Measurements from ENCODE around the gene AGER.
"Not testable (repeated sequence)": the region's sequence is repeated elsewhere in the genome, so short reads cannot be mapped to it uniquely, and the experiment has no call there.

Gene AGER

DNA sequence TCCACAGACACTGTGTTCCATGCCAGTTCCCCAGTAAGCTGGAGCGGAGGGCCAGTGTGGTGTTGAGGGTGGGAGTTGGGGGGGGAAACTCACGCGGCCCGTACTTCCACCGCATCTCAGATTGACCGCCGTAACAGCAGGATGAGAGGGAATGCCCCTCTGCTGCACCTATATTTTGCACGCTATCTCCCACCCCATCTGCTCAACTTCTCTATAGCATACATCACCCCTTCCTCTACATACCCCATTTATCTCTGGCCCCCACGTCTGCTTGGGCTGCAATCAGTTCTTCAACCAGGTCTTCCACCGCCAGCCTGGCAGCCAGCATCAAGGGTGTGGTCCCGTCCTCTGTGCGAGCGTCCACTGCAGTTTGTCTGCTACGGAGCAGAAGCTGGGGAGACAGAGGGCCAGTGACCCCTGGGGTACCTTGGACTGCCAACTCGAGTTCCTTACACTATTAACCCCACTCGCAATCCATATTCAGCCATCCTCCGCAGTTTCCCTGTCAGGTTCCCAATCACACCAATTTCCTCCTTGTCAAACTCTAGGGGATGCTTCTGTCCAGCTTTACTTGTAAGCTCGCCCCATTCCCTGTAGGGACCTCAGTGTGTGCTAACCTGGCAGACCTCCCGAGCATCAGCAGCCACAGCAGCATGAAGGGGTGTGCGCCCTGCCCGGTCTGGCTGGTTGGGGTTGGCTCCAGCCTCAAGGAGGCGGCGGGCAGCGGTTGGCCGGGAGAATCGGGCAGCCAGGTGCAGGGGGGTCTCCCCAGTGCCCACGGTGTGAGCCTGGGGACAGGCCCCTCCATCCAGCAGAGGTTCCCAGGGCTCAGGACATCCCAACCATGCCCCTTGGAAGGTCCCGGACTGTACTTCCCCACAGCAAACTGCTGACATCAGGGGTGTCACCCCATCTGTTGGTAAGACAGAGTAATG is 12.9 kb upstream of the AGER start:
- peak overlapping the region; percentile 100 for H3K27ac ChIP-seq
- peaks cover 3% of the 10 kb centered on the region; the same call in 1 of the 2 replicates for H3K36me3 ChIP-seq
- peak; percentile 74 for DNase-seq
- no peaks in the 10 kb centered on the region for H3K9me3 ChIP-seq (ENCODE audit: severe bottlenecking)
- H3K4me3 ChIP-seq (ENCODE audit: low read depth, low read length): peak overlapping the region; percentile 96
- TF ChIP-seq, protein P1, sequence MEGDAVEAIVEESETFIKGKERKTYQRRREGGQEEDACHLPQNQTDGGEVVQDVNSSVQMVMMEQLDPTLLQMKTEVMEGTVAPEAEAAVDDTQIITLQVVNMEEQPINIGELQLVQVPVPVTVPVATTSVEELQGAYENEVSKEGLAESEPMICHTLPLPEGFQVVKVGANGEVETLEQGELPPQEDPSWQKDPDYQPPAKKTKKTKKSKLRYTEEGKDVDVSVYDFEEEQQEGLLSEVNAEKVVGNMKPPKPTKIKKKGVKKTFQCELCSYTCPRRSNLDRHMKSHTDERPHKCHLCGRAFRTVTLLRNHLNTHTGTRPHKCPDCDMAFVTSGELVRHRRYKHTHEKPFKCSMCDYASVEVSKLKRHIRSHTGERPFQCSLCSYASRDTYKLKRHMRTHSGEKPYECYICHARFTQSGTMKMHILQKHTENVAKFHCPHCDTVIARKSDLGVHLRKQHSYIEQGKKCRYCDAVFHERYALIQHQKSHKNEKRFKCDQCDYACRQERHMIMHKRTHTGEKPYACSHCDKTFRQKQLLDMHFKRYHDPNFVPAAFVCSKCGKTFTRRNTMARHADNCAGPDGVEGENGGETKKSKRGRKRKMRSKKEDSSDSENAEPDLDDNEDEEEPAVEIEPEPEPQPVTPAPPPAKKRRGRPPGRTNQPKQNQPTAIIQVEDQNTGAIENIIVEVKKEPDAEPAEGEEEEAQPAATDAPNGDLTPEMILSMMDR (IDR thresholded peaks at IDR 0.05; ENCODE audit: low read depth, low read length): no peak
- H3K27me3 ChIP-seq (ENCODE audit: insufficient read depth, low read depth, severe bottlenecking): no peaks in the 10 kb centered on the region

DNA sequence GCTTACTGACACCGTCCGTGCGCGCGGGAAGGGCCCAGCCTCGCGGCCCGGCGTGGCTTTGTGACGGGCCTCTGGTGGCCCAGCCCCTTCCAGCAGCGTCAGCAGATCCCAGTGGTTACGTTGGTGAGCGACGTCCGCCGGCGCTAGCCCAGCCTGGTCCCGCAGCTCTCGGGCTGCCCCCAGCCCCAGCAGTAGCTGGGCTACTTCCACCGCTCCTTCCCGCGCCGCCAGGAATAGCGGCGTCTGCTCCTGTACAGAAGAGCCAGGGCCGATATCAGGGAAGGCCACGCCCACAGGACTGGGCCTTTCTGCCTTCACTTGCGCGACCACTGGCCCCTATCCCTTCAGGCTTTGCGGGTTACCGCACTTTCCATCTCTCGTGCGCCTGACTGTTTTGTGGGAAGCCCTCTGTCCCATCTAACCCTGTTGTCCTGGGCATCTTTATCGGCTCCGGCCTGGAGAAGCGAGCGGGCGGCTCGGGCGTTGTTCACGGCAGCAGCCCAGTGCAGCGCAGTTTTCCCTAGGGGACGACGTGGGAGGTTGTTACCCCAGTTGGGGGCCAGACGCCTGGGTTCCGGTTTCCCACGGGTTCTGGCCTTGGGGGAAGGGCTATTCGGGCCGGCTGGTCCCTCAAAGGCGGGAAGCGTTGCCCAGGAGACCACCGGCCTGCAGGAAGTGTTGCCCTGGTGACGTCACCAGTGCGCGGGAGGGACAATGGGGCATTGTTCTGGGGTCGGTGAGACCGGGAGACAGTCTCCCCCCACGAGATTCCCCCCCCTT is 12.0 kb upstream of the AGER start:
- DNase-seq: peak; percentile 97
- TF ChIP-seq, protein P1 (IDR thresholded peaks at IDR 0.05; ENCODE audit: low read depth, low read length): no peak
- Histone ChIP-seq H3K4me3 (ENCODE audit: low read depth, low read length) (peak overlapping the region; percentile 96), H3K9me3 (ENCODE audit: severe bottlenecking) (no peaks in the 10 kb centered on the region), H3K27me3 (ENCODE audit: insufficient read depth, low read depth, severe bottlenecking) (no peaks in the 10 kb centered on the region), H3K27ac (peak overlapping the region; percentile 100), H3K36me3 (peaks cover 3% of the 10 kb centered on the region; the same call in 1 of the 2 replicates)

DNA sequence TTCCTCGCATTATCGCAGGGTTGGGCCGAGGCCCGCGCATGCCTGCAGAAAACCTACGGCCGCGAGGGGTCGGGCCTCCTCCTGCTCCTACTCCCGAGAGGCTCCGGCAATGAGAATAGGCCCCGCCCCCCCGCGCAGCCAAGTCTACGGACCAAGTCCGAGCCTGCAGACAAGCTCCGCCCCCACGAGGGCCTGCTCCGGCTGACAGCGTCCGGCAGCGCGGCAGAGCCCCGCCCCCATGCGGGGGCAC is 11.5 kb upstream of the AGER start:
- H3K4me3 ChIP-seq (ENCODE audit: low read depth, low read length): peak overlapping the region; percentile 96
- H3K9me3 ChIP-seq (ENCODE audit: severe bottlenecking): no peaks in the 10 kb centered on the region
- peak; percentile 100 for DNase-seq
- peak overlapping the region; percentile 100 for H3K27ac ChIP-seq
- H3K27me3 ChIP-seq (ENCODE audit: insufficient read depth, low read depth, severe bottlenecking): no peaks in the 10 kb centered on the region
- H3K36me3 ChIP-seq: peaks cover 3% of the 10 kb centered on the region; the same call in 1 of the 2 replicates
- TF ChIP-seq, protein P1 (IDR thresholded peaks at IDR 0.05; ENCODE audit: low read depth, low read length): peak; percentile 52; the same call in 1 of the 2 replicates

DNA sequence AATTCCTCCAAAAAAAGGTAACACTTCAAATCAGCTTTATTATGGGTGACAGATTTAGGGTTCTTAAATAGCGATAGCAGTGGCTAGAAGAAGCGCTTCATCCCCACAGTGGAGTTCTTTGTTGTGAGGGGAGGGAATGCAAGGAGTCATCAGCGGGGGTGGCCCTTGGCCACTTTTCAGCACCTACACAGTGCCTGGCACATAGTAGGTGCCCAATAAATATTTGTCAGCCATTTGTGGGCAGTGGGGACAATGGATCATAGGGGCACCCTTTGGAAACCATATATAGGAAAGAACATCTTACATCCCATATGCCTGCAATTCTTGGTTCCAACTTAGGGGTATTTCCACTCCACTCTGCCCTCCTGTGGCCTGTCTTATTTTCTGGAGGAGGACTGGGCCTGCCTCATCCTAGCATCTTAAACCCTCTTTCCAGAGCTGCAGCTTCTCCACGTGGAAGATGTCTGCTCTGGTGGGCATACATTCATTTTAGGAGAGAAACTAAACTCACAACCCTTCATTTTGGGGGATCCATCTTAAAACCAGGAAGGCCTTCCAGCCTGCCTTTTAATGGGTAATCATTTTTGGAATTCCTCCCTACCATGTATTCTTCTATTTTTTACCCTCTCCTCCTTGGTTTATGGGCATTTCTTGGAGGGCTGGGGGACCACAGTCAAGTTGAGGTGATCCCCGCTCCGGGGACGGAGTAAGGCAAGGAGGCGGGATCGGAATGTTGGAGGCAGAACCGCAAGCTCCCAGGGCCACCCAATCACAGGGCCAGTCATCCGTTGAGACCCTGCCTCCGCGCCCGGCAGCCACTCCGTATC is 11.0 kb upstream of the AGER start:
- DNase-seq: peak; percentile 74
- Histone ChIP-seq H3K27ac (peak overlapping the region; percentile 70), H3K9me3 (ENCODE audit: severe bottlenecking) (no peaks in the 10 kb centered on the region), H3K36me3 (peaks cover 3% of the 10 kb centered on the region; the same call in 1 of the 2 replicates), H3K4me3 (ENCODE audit: low read depth, low read length) (peak overlapping the region; percentile 62), H3K27me3 (ENCODE audit: insufficient read depth, low read depth, severe bottlenecking) (no peaks in the 10 kb centered on the region)
- TF ChIP-seq, protein P1 (IDR thresholded peaks at IDR 0.05; ENCODE audit: low read depth, low read length): peak; percentile 76

DNA sequence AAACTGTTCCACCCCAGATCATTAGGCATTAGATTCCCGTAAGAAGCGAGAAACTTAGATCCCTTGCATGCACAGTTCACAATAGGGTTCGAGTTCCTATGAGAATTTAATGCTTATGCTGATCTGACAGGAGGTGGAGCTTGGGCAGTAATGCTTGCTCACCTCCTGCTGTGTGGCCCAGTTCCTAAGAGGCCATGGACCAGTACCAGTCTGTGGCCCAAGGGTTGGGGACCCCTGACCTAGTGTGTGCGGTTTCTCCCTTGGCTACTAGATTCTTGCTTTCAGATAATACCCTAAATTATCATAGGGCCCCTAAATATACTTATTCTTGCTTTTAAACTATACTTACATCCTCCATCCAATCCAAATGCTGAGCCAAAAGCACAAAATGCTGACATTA is 10.3 kb upstream of the AGER start:
- DNase-seq: no peak
- Histone ChIP-seq H3K27me3 (ENCODE audit: insufficient read depth, low read depth, severe bottlenecking) (no peaks in the 10 kb centered on the region), H3K4me3 (ENCODE audit: low read depth, low read length) (no peak overlapping the region), H3K27ac (peak overlapping the region; percentile 70), H3K9me3 (ENCODE audit: severe bottlenecking) (no peaks in the 10 kb centered on the region), H3K36me3 (peaks cover 3% of the 10 kb centered on the region; the same call in 1 of the 2 replicates)
- TF ChIP-seq, protein P1 (IDR thresholded peaks at IDR 0.05; ENCODE audit: low read depth, low read length): no peak

DNA sequence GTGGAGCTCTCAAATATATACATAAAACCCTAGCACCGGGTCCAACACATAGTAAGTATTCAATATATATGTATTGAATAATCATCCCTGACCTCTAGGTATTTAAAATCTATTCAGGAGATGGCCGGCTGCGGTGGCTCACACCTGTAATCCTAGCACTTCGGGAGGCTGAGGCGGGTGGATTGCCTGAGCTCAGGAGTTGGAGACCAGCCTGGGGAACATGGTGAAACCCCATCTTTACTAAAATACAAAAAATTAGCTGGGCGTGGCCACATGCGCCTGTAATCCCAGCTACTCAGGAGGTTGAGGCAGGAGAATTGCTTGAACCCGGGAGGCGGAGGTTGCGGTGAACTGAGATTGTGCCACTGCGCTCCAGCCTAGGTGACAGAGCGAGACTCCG is 9.0 kb upstream of the AGER start:
- not testable (repeated sequence) for H3K27ac ChIP-seq; H3K9me3 ChIP-seq (ENCODE audit: severe bottlenecking); H3K36me3 ChIP-seq; DNase-seq; H3K27me3 ChIP-seq (ENCODE audit: insufficient read depth, low read depth, severe bottlenecking); H3K4me3 ChIP-seq (ENCODE audit: low read depth, low read length)
